GM10266 (cell line): Measurements from ENCODE around the gene NAT8L.

ENCODE experiments used
- DNase-seq: peaks from one replicate; pipeline ENCODE4 v3.0.0; 2012; ENCODE audit errors: extremely low spot score
- TF ChIP-seq, protein P1 (sequence below): IDR thresholded peaks from 2 replicates; pipeline ENCODE4 v1.5.1; 2012; ENCODE audit warnings: mild to moderate bottlenecking, low read depth; ENCODE audit not compliant: control insufficient read depth, insufficient read depth; ENCODE audit errors: missing control alignments

Gene NAT8L

DNA sequence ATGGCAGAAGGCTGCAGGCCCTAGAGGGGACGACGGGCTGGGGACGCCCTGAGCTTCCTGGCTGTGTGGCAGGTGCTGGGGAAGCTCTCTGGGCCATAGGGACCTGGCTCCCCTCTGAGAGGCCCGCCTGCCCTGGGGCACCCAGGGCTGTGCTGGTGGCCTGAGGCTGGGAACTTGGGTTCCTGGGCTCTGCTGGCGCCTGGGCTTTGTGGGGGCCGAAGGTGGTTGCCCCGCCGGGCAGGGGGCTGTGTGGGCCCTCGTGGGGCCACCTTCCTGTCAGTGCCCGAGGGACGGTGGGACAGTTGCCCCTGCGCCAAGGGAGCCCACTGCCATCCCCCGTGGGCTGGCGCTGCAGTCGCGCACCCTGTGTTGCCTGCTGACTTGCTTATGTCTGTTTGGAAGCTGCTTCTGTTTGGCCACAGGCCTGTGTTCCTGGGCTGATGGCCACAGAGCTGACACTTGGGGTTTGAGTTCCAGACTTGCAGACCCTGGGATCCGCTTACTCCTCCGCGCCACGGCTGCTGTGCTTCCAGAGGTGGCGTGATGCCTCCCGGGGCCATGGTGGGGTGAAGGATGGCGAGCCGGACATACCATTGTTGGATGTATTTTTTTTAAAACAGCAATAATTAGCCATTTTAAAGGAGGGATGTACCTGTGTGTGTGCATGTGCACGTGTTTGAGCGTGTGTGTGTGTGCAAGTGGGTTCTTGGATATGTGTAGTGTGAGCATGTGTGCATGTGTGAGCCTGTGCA lies 8.5 kb downstream of the NAT8L start:
- DNase-seq, result no peak
- TF ChIP-seq, protein P1, sequence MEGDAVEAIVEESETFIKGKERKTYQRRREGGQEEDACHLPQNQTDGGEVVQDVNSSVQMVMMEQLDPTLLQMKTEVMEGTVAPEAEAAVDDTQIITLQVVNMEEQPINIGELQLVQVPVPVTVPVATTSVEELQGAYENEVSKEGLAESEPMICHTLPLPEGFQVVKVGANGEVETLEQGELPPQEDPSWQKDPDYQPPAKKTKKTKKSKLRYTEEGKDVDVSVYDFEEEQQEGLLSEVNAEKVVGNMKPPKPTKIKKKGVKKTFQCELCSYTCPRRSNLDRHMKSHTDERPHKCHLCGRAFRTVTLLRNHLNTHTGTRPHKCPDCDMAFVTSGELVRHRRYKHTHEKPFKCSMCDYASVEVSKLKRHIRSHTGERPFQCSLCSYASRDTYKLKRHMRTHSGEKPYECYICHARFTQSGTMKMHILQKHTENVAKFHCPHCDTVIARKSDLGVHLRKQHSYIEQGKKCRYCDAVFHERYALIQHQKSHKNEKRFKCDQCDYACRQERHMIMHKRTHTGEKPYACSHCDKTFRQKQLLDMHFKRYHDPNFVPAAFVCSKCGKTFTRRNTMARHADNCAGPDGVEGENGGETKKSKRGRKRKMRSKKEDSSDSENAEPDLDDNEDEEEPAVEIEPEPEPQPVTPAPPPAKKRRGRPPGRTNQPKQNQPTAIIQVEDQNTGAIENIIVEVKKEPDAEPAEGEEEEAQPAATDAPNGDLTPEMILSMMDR, result no peak

DNA sequence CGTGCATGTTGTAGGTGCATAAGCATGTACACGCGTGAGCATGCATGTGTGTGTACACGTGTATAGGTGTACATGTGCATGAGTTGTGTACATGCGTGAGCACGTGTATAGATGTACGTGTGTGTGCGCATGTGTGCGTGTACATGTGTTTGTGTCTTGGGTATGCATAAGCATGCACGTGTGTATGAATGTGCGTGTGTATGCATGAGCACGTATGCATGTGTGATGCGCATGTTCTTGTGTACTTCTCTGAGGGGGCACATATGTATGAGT lies 9.0 kb downstream of the NAT8L start:
- TF ChIP-seq, protein P1, result no peak
- no peak for DNase-seq

DNA sequence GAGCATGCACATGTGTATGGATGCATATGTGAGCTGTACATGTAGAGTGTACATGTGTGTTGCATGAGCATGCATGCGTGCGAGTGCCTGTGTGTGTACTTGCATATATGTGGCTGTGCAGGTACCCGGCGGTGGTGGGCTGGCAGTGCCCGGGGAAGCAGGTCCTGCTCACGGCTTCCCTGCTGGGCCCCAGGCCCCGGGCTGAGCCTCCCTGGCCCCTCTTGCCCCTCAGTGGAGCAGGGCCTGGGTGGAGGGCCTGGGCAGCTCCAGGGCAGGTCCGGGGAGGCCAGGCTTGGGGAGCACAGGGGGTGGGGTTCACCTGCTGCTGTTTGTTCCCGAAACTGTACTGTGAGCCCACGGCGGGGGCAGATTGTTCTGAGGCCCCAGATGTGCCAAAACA lies 9.4 kb downstream of the NAT8L start:
- TF ChIP-seq, protein P1, result no peak
- DNase-seq, result no peak

DNA sequence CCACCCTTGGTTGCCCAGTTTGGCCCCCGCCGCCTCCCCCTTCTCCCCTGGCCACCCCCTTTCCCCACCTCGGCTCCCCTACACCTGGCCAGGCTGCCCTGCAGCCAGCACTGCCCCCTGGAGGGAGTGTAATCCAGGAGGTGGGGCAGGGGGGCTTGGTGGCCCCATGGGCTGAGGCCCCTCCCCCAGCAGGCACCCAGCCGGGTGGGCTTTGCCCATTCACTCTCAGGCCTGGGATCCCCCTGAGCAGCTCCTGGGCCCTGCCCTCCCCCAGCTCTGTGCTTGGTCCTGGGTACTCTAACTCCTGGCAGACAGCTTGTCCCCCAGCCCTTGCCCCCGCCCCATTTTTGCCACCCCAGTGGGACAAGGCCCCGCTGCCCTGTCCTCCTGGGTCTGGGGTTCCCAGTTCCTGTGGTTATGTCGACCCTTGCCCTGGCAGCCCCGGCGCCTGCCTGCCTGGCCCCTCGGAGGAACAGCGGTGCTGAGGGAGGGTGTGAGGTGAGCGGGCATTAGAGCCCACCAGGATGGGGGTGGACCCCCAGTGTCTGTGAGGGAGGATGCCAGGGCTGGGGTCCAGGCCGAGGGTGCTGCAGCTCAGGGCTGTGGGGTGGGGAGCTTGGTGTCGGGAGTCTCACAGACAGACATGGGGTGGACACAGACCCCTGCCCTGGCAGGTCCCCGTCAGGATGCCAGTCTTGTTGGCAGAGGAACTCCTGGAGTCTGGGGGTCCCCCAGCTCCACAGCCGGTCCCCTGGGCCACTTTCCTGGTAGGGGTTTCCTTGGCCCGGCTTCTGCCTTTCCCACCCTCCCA lies 10.2 kb downstream of the NAT8L start:
- TF ChIP-seq, protein P1, result no peak
- no peak for DNase-seq

DNA sequence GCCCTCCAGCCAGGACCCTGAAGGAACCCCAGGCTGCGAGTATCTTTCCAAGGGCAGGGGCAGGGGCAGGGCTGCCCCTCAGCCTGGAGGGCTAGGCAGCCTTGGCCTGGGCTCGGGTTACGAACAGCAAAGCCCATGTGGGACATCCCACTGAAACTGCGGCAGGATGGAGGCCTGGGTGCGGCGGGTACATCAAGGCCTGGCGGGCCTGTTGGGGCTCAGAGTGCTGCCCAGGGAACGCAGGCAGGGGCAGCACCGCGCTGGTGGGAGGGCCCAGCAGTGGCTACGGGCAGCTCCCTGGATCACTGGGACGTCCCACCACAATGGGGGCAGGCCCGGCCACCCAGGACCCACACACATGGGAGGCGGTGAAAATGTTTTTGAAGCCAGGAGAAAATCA lies 10.9 kb downstream of the NAT8L start:
- TF ChIP-seq, protein P1, result no peak
- no peak for DNase-seq

DNA sequence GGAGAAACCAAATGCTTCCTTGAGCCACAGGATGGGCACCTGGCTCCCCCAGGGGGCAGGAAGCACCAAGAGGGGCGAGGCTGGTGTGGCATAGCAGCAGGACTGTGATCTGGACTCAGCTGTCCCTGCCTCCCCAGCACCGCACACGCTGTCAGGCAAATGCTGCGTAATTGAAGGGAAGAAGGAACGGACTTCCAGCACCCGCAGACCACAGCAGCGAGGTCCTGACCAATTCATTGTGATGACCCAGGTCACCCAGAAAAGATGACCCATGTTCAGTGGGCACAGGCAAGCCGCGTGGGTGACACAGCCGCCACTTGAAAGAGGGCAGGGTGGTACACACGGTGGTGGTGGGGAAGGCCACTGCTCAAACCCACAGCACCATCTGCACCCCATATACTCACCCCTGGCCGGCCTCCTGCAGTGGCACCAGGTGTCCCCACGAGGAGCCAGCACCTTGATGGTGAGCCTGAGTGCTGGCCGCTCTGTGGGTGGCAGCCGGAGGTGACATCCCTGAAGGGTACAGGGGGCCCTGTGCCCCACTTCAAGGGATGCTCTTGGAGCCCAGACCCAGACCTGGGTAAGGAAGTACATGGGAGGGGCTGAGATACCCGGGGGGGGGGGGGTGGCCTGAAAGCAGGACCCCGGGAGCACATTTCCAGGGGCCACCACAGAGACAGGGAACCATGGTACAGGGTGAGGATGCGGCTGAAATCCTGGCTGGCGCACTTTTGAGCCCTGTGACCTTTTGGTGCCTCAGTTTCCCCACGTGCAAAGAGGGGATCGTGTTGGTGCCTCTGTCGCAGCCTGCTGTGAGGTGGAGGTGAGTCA lies 11.5 kb downstream of the NAT8L start:
- no peak for DNase-seq
- TF ChIP-seq, protein P1, result no peak
